NCI-H446 (cell line): ENCODE results near the gene NHSL1.
"Not testable (repeated sequence)": the region's sequence is repeated elsewhere in the genome, so short reads cannot be mapped to it uniquely, and the experiment has no call there.

Experiments
- DNase-seq, 2 experiments: peaks; one replicate each; lab custom pipeline; 2025; lab: John Stamatoyannopoulos, UW

The NHSL1 gene

DNA sequence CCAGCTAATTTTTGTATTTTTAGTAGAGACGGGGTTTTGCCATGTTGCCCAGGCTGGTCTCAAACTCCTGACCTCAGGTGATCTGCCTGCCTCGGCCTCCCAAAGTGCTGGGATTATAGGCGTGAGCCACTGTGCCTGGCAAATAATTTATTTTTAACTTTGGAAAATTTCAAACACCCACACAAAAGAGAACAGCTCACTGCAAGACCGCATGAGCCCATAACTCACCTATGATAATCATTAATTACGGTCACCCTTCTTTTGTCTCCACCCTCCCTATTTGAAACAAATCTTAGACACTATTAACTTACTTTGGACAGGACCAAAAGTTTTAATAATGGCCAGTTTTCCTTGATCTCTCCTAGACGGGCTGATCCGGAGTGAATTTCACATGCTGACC is 74.0 kb downstream of the NHSL1 start:
- not testable (repeated sequence) for DNase-seq

DNA sequence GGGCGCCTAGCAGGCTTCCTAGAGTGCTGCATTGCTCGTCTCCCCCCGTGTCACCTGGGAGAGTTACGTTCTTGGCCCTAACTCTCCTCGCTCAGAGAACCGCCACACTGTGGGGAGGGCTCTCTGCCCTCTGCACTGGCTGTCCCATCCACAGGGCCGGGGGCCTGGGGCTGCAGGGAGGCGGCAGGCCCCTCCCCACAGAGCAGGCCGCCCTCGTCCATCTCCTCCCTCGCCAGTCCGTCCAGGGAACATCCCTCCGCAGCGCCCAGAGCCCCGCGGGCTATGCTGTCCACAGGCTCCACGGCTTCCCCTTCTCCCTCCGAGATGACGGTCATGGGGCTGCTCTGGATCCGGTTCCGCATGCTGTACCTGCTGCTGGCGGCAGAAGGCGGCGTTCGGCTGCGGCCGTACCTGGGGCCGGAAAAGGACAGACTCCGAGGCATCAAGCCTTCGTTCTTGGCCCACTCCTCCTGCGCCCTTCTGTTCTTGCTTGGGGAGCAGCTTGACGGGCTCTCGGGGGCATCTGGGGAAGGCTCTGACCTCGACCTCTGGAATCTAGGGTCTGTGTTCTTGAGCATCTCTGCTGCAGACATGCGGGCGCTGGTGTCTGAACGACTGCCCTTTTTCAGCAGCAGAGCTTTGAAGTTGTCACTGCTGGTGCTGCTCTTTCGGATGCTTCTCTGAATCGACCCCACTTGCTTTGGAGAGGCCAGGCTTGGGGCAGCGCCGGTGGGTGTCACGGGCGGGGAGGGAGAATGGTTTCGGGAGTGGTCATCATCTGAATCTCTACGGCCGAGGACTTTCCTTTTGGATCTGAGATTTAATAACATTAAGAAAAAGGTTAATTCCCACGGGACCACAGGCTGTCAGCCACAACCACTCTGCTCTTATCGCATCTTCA is 75.0 kb downstream of the NHSL1 start:
- DNase-seq, result no peak

DNA sequence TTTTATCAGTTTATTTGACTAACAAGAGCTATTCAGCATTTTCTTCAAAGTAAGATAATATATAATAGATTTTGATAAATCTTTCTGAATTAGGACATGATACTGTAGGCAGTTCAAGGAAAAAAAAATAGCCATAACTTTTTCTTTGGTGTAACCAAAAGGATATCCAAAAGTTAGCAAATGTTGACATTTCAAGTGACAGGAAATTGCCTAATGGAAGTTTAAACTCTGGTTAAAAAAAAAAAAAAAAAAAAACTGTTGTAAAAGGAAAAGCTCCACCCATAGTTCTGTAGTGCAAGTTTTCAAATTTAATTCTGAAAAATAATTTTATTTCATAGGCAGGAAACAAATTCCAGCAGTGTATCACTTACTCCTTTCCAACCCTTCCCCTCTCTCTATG is 76.4 kb downstream of the NHSL1 start:
- no peak for DNase-seq

DNA sequence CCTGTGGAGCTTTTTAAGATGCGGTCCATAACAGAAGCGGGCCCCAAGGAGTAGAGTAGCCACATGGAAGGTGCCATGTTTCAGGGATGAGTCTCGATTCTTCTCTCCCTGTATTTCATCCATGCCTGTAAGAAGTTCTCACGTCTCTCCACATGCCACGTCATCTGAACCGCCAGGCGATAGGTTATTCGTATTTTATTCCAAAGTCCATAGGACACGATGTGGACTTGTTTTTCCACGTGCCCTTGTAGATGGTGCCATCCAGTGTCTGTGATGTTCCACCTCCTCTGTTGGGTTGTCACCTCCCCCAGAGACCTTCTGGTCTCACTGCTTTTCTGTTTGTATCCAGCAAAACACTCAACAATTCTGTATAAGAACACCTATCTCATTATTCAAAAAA is 77.7 kb downstream of the NHSL1 start:
- no peak for DNase-seq

DNA sequence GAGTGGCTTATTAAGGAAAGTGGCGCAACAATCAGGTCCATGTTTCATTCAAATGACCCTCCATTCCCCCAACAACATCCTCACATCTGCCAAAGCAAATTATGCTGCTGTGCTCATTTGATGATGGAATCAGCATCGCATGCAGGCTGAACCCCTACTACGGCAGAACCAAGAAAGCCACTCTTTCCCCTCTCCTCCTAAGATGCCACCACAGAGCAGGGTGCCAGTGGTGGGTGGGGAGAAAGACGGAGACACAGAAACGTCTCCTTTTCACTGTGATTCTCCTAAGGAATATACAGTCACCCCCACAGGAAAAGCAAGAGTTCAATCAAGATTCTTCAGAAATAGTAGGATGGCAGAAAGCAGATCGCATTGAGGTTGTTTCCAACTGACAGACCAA is 78.2 kb downstream of the NHSL1 start:
- no peak for DNase-seq

DNA sequence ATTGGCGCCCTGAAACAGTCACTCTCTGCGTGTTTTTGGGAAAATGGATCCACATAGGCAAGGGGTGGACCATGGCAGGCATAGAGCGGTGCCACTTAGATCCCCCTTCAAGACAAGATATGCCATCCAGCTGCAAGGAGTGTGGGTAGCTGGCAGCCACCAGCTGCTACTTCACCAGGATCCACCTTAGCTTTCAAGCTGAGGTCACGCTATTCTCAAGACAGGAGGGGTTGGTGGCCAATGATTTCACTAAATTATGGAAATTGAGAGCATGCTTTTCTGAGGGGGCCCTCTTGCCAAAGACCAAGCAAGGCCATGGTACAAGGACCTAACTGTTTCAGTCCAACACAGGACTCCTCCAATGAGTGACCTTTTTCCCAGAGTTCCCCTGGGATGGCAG is 78.9 kb downstream of the NHSL1 start:
- no peak for DNase-seq

DNA sequence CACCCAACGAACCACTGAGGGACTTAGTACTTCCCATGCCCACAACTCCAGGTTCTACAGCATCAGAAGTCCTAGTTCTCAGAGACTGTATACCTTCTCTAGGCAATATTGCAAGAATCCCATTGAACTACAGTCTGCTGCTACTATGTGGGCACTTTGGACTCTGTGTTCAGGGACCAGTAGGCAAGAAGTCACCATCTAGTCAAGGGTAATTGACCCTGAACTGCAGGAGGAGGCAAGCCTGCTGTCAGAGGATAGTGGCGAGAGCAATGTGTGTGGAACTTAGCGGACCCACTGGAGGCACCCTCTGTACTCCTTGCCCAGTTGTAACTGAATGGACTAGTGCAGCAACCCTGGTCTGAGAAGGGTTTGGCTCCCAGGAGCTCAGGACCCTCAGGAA is 79.5 kb downstream of the NHSL1 start:
- DNase-seq, result no peak

DNA sequence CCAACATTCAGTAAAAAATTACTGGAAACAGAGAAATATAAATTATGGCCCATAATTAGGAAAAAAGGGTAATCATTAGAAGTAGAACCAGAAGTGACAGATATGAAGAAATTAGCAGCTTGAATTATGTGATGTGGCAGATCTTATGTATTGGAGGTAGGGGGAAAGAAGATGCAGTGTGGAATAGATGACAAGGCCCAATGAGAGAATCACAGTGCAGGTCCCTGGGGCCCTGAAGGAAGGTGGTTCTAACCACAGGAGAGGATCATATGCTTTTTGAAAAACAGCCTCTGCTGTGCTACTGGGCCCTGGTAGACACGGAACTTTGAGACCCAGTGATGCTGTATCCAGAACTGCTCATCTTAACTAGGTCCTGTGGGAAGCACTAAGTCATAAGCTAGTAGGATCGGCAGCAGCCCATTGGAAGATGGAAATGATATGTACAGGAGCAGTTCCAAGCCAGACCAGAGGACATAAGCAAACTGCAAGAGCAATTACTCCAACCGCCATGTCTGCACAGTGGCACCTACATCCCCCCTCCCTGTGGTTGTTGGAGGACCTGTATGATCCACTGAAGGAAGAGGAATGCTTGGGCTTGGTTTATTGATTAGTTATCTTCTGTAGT is 81.1 kb downstream of the NHSL1 start:
- no peak for DNase-seq

DNA sequence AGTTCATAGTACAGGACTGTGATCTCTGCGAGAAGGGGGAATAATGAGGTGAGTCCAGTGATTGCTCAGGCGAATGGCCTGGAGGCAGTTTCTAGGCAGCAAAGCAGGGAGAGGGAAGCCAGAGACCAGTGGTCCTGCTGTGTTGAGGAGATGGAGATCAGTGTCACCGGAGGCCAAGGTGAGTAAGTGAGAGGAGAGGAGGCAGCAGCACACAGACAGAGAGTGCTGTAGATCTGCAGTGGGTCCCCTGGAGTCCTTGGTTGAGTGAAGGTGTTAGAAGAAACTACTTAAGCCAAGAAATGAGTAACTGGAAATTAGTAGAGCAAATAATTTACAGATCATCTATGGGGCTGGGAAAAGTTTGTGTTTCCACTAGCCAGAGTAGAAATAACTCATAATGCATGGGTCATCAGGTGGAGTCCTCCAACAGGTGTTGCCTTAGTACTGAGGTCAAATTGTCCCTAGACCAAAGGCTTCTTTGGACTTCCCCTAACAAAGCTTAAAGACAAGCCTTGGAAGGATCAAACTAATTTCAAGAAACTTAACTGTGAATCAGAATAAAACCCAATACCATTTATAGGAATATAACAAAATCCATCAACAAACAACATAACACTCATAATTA is 81.7 kb downstream of the NHSL1 start:
- DNase-seq, result no peak

DNA sequence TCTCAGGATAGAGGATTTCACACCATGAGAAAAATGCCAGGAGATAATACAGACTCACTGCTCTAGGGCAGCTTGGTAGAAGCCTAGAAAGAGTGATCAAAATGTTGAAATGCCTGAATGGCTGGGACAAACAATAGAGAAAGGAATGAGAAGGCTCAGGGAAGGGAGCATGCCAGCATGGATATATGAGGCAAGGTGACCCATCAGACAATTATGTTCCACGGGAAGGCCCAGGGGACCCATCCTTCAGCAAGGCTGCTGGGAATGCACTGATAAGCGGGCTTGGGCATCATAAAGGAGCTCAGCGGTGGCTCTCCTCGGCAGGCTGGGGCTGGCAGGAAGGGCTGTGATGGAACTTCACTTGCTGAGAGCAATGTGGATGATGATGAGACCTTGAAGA is 83.1 kb downstream of the NHSL1 start:
- no peak for DNase-seq

DNA sequence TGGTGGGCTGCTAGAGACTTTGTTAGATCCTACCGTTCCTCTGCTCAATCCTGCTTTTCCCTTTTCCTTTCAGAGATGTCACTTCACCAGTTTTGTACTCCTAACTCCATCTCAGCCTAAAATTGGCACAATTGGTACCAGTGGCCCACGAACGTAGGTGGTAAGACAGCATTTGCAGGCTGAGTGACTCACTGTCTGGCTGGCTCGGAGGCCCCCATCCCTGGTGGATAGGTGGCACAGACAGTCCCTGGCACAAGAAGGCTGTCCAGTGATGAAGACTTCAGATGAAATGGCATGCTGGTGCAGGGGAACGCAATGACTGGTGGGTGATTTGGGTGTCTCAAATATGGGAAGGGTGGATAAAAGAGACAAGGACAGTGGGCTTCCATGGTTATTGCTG is 84.2 kb downstream of the NHSL1 start:
- DNase-seq, result no peak

DNA sequence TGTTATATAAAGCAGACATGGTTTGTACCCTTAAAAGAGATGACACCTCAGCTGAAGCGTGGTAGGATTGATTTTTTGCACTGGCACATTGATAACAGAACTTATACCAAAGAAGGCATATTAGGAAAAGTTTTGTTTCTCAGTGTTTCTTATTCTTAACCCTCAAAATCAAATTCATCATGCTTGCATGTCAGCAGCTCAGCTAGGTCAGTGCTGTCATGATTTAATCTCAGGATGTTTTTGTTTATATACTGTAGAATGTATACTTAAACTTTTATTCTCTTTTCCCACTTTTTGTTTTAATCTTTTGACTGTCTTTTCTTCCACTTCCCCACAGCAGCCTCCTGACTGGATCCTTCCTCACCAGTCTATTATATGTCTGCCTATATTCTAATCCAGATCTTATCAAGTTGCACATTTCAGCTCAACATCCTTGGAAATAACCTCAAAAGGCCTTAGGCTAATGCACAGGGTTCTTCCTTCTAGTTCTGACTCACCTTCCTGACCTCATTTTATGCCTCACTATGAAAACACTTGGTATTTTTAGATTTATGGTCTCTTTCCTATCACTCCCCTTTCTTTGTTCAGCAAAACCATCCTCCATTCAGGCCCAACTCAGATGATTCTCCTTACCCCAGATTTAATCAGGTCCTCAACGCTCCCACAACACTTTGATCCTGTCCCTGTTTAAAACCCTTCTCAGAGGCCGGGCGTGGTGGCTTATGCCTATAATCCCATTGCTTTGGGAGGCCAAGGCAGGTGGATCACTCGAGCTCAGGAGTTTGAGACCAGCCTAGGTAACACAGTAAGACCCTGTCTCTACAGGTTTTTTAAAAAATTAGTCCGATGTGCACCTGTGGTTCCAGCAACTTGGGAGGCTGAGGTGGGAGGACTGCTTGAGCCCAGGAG is 88.1 kb downstream of the NHSL1 start:
- no peak for DNase-seq

DNA sequence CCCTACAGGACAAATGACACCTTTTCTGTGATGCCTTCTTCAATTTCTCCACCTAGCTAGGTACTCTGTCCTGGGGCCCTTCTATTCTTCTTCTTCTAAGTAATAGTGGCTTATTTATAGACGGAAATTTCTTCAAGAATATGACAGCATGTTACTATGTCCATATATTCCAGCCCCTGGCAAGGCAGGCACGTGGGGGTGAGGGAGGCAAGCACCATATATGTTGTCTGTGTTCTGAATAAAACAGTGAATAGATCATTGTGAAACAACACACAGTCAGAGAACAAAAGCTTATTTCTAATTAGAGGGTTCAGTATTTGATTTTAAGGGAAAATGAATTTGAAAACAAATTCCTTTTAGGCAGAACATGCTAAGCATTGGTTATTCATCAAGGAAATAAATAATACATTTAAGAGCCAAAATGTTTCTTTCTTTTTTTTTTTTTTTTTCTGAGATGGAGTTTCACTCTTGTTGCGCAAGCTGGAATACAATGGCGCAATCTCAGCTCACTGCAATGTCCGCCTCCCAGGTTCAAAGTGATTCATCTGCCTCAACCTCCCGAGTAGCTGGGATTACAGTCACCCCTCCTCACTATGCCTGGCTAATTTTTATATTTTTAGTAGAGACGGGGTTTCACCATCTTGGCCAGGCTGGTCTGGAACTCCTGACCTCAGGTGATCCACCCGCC is 89.1 kb downstream of the NHSL1 start:
- no peak for DNase-seq

DNA sequence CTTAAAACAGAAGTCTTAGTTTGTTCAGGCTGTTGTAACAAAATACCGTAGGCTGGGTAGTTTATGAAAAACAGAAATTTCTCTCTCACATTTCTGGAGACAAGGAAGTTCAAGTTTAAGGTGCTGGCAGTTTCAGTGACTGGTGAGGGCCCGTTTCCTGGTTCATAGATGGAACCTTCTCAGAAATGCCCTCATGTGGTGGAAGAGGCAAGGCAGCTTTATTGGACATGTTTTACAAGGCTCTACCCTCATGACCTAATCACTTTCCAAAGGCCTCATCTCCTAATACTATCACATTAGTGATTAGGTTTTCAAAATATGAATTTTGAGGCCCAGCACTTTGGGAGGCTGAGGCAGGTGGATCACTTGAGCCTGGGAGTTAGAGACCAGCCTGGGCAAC is 92.9 kb downstream of the NHSL1 start:
- no peak for DNase-seq

DNA sequence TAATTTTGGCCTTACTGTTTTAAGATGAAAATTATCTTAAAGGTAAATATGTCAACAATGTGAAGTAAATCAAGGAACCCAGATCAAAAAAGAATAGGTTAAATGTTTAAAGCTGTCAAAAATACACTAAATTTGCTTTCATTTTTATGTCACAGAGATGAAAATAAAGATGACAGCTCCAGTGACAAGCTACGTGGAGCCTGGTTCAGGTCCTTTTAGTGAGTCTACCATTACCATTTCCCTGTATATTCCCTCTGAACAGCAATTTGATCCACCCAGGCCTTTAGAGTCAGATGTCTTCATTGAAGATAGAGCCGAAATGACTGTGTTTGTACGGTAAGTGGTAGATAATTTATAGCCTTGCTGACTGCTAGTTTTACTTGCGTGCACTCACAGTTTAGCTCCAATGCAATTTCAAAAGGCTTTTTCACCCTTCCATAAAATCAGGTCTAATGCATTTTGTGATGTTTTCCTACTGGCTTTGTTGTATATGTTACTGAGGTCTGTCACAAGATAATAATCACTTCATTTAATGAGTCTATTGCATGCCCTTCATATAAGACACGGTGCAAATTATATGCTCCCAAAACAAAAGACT is 93.4 kb downstream of the NHSL1 start:
- DNase-seq, result no peak

DNA sequence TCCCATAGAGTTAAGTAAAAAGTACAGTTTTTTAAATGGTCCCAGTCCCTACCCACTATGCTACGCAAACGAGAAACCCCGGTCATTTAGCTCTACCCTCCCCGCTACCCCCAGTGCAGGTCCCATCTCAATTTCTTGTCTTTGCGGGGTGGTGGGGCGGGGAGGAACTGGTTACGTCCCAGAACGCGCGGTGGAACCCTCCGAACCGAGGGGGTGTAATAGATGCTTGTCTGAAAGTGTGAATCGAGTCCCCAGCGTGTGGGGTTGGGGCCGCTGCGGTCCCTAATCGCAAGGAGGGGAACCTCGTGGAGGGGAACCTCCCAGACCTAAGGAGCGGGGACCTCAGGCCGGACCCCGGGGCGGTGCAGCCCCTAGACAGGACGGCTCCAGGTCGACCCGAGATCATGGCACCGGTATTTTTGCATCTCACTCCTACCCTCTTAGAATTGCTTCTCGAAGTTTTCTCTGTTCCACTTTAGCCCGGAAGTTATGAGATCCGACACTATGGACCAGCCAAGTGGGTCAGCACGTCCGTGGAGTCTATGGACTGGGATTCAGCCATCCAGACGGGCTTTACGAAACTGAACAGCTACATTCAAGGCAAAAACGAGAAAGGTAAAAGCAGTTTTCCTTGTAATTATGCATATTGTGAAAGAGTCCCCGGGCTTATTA is 94.5 kb downstream of the NHSL1 start:
- DNase-seq, result no peak

DNA sequence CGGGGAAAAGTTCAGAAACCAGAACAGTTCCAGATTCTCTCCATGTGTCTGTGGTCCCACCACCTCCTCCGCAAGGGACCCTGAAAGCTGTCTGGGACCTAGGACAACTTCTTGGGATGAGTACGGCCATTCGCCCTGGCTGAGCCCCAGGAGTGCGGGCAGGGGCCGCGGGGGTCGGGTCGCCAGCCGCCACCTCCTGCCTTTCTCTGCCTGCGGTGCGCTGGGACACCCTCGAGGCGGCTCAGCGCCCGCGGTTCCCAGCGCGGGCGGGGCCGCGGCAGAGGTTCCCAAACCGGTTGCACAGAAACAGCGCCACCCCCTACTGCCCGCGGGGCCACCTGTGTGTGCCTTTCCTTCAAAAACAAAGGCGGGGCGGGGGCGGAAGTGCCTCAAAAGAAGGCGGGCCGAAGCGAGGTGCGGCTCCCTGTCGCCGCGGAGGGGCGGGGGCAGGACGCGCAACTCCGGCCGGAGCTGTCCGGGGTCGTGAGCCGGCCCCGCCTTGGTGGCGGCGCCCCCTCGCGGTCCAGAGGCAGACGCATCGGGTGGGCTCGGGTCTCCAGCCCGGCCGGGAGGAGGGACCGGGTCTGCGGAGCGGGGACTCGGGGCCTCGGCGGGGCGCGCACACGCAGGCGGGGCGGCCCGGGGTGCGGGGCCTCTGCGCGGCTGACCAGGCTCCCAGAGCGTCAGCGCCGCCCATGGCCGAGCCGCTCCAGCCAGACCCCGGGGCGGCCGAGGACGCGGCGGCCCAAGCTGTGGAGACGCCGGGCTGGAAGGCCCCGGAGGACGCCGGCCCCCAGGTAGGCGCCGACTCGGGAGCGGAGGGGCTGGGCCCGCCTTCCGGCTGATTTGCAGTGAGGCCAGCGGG is 95.3 kb downstream of the NHSL1 start, which contains the start of gene HEBP2:
Gene HEBP2 (plus strand): TSS at position 423 of the 865 bp plus-strand sequence. CDS start 273 bp downstream, at position 696.
- DNase-seq, result peak; percentile 26 to 83

DNA sequence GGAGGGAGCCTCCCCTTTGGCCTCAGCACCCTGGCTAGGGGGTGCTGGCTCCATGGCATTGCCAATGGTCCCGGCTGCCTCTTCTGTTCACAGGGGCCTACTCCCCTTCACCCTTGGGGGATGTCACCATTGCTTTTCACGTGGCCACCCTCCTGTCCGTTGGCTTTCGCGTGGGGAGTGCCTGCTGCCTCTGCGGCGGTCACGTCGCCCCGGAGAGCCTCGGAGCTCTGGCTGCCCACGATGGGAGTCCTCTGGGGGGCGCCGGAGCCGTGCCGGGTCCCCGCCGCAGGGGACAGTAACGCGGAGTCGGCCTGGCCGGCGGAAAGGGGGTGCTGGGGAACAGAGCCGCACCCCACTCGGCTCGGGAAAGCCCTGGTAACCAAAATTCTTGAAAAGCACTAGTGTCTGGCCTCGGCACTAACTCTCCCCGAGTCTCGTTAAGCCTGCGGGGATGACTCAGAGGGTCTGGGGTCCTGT is 95.9 kb downstream of the NHSL1 start:
- DNase-seq, result peak in 1 of 2 experiments; percentile 17

DNA sequence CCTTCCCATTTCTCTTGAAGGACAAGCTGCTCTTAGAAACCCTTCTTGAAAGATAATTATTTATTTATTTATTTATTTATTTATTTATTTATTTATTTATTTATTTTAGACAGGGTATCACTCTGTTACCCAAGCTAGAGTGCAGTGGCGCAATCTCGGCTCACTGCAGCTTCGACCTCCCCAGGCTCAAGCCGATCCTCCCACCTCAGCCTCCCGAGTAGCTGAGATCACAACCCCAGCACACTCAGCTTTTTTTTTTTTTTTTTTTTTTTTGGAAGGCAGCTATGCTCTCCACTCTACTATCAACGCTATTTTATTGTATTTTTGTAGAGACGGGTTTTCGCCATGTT is 96.5 kb downstream of the NHSL1 start:
- no peak for DNase-seq
